Epithelial cell of proximal tubule (primary cell): Measurements from ENCODE around the gene ABCF1. TPM values are rescaled to one million over a fixed set of nuclear protein-coding genes. Genes with fewer than 3 reads are reported as not detected.
A peak's percentile ranks its signal among the peaks of the same experiment; 100 is the strongest.
"Not testable (repeated sequence)": the region's sequence is repeated elsewhere in the genome, so short reads cannot be mapped to it uniquely, and the experiment has no call there.

Experiments used
- DNase-seq: peaks from one replicate; pipeline ENCODE4 v3.0.0-alpha.2; 2011; ENCODE audit warnings: low read depth
- H3K4me3 ChIP-seq: 2 replicates; pipeline ENCODE4 v1.5.1; 2011; ENCODE audit warnings: low read depth, mild to moderate bottlenecking, low read length
- CTCF ChIP-seq: conservative IDR thresholded peaks from 2 replicates; pipeline ENCODE4 v1.5.1; 2012; ENCODE audit warnings: low read depth, mild to moderate bottlenecking, low read length
- total RNA-seq: library from RNA; depleted of rRNA; stranded (reverse); fragments of >200 nt; gene quantifications from 2 replicates; pipeline ENCODE4 v1.2.3, GENCODE V29; 2015

Gene ABCF1
- 49.0 and 70.5 TPM in 2 replicates for total RNA-seq

- peak within 1 kb of the TSS; percentile 81 for H3K4me3 ChIP-seq
- no peak for TF ChIP-seq CTCF
- DNase-seq = peak; percentile 38
These were observed at the start of gene ABCF1 for GRCh38 chr6:30571075-30571761. TSS of gene ABCF1 (plus strand) at chr6:30571442. CDS start at chr6:30571488, 46 bp downstream.

- H3K4me3 ChIP-seq, DNase-seq: not testable (repeated sequence)
These were observed 49.3 kb upstream of the ABCF1 start for GRCh38 chr6:30521952-30522351.

- not testable (repeated sequence) for H3K4me3 ChIP-seq, DNase-seq
These were observed 44.8 kb upstream of the ABCF1 start for GRCh38 chr6:30526444-30526843.

GRCh38 chr6:30529349-30529875 lies 41.8 kb upstream of the ABCF1 start:
- not testable (repeated sequence) for DNase-seq, H3K4me3 ChIP-seq

GRCh38 chr6:30530014-30530413 lies 41.2 kb upstream of the ABCF1 start:
- TF ChIP-seq CTCF = no peak
- no peak overlapping the region for H3K4me3 ChIP-seq
- no peak for DNase-seq

- no peak for DNase-seq
- no peak overlapping the region for H3K4me3 ChIP-seq
- TF ChIP-seq CTCF = no peak
These were observed 37.6 kb upstream of the ABCF1 start for GRCh38 chr6:30533460-30534294.

- no peak overlapping the region for H3K4me3 ChIP-seq
- no peak for TF ChIP-seq CTCF
- no peak for DNase-seq
These were observed 33.3 kb upstream of the ABCF1 start for GRCh38 chr6:30537931-30538330.

GRCh38 chr6:30541515-30542403 lies 29.5 kb upstream of the ABCF1 start:
- H3K4me3 ChIP-seq = peak overlapping the region; percentile 34
- DNase-seq = no peak
- TF ChIP-seq CTCF = peak; percentile 99
